Panc1 (cell line): ENCODE data around the gene HJURP. TPM values are rescaled to one million over a fixed set of nuclear protein-coding genes. Genes with fewer than 3 reads are reported as not detected.

Experiments
- ATAC-seq: fragments of 200-7000 bp; cut with Tn5 transposase; 2 replicates; pipeline ENCODE4 v1.9.1; 2020; ENCODE audit warnings: mild to moderate bottlenecking, moderate library complexity
- BruUV-seq: library from RNA; stranded (reverse); fragments of 400-500 nt; replicated peaks from 2 replicates; lab custom pipeline; 2021; lab: Mats Ljungman, UMichigan
- CTCF ChIA-PET: fragments of 300-600 bp; sonication (Branson Sonifier 250); formaldehyde crosslinking; loops from one replicate; lab custom pipeline; 2022; ENCODE audit warnings: antibody characterized with exemption; lab: Charles Lee
- POLR2A ChIA-PET: fragments of 300-600 bp; sonication (Branson Sonifier 250); formaldehyde crosslinking; loops from one replicate; lab custom pipeline; 2022; ENCODE audit warnings: antibody characterized with exemption; lab: Charles Lee
- DNase-seq: peaks from one replicate; pipeline ENCODE4 v3.0.0-alpha.2; 2010; ENCODE audit warnings: low read depth, low spot score
- H3K27ac ChIP-seq: 2 replicates; pipeline ENCODE4 v1.5.1; 2011; ENCODE audit warnings: mild to moderate bottlenecking, low read length, inconsistent platforms
- H3K27me3 ChIP-seq: fragments of 200-500 bp; sonication (Bioruptor generic); 2 replicates; pipeline ENCODE4 v1.6.0; 2014; ENCODE audit warnings: low read length, inconsistent platforms; ENCODE audit not compliant: control insufficient read depth, insufficient read depth
- H3K36me3 ChIP-seq: fragments of 200-500 bp; sonication (Bioruptor generic); 2 replicates; pipeline ENCODE4 v1.5.1; 2014; ENCODE audit warnings: inconsistent platforms, mild to moderate bottlenecking, low read length, moderate library complexity; ENCODE audit not compliant: control insufficient read depth, insufficient read depth
- H3K4me1 ChIP-seq: 2 replicates; pipeline ENCODE4 v1.5.1; 2011; ENCODE audit warnings: inconsistent platforms, mild to moderate bottlenecking, low read length, moderate library complexity; ENCODE audit not compliant: control insufficient read depth, insufficient read depth
- H3K4me3 ChIP-seq, 2 experiments: 2 replicates each; pipeline ENCODE4 v1.5.1; 2011 to 2012; ENCODE audit warnings: low read depth in 2 of 2, low read length in 2 of 2, mild to moderate bottlenecking in 2 of 2, inconsistent platforms in 1 of 2, moderate library complexity in 1 of 2
- H3K9me3 ChIP-seq: fragments of 200-500 bp; sonication (Bioruptor generic); 2 replicates; pipeline ENCODE4 v1.5.1; 2014; ENCODE audit warnings: low read depth, mild to moderate bottlenecking, inconsistent platforms, low read length, moderate library complexity; ENCODE audit not compliant: control insufficient read depth, insufficient read depth
- POLR2AphosphoS5 ChIP-seq: IDR thresholded peaks from 2 replicates; pipeline ENCODE4 v1.6.1; 2012; ENCODE audit warnings: mild to moderate bottlenecking, low read depth, low read length, moderate library complexity
- SIN3A ChIP-seq: IDR thresholded peaks from 2 replicates; pipeline ENCODE4 v1.6.1; 2012; ENCODE audit warnings: low read depth, mild to moderate bottlenecking, low read length, moderate library complexity, borderline replicate concordance; ENCODE audit not compliant: insufficient read depth
- TCF7L2 ChIP-seq: IDR thresholded peaks from 2 replicates; pipeline ENCODE4 v1.6.1; 2011; ENCODE audit warnings: mild to moderate bottlenecking, low read depth, low read length, inconsistent platforms
- in situ Hi-C: cut with HindIII; loops from 2 replicates; pipeline ENCODE4 v1.10.0; 2016; ENCODE audit warnings: low sequenced_read_pairs, low pct_unique_long_range_greater_than_20kb
- intact Hi-C: fragments of 100-400 bp; cut with micrococcal nuclease; formaldehyde crosslinking; loops from one replicate; pipeline ENCODE4 v1.10.0; 2022; ENCODE audit not compliant: unreplicated experiment
- total RNA-seq: library from RNA; stranded (reverse); gene quantifications from one replicate; pipeline ENCODE4 v1.2.1, GENCODE V29; 2021; ENCODE audit not compliant: unreplicated experiment
- TF ChIP-seq, protein P1 (sequence below): fragments of 450-650 bp; IDR thresholded peaks from 2 replicates; pipeline ENCODE4 v1.5.1; 2017; ENCODE audit warnings: mild to moderate bottlenecking
- TF ChIP-seq, protein P2 (sequence below), 2 experiments: IDR thresholded peaks; 2 replicates each; pipeline ENCODE4 v1.6.1; 2011 to 2012; ENCODE audit warnings: low read depth in 2 of 2, control low read depth in 1 of 2, low read length in 1 of 2, mild to moderate bottlenecking in 1 of 2, moderate library complexity in 1 of 2; ENCODE audit not compliant: insufficient read depth in 1 of 2

HJURP gene
- total RNA-seq, 1 experiment from 2014 or later = 87.0 TPM

DNA sequence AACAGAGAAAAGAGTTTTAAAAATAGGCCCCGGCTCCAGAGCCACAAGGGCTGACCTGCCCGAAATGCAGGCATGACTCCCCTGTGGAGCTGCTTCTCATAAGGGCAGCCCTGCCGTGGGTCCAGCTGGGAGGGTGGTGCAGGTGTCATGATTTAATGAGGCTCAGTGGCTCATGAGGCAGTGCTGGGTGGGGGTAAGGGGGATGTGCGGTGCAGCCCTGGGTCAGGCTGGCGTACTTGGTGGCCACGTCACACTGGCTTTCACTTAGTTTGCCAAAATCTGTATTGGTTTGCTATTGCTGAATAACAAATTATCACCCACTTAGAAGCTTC is 33.6 kb downstream of the HJURP start:
- CTCF ChIA-PET = no interaction called here
- in situ Hi-C loops = no loop called here
- BruUV-seq = no TSS peak
- no peak overlapping the region for H3K27ac ChIP-seq
- H3K36me3 ChIP-seq = no peaks in the 10 kb centered on the region
- TF ChIP-seq, protein P1, sequence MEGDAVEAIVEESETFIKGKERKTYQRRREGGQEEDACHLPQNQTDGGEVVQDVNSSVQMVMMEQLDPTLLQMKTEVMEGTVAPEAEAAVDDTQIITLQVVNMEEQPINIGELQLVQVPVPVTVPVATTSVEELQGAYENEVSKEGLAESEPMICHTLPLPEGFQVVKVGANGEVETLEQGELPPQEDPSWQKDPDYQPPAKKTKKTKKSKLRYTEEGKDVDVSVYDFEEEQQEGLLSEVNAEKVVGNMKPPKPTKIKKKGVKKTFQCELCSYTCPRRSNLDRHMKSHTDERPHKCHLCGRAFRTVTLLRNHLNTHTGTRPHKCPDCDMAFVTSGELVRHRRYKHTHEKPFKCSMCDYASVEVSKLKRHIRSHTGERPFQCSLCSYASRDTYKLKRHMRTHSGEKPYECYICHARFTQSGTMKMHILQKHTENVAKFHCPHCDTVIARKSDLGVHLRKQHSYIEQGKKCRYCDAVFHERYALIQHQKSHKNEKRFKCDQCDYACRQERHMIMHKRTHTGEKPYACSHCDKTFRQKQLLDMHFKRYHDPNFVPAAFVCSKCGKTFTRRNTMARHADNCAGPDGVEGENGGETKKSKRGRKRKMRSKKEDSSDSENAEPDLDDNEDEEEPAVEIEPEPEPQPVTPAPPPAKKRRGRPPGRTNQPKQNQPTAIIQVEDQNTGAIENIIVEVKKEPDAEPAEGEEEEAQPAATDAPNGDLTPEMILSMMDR = no peak
- TF ChIP-seq POLR2AphosphoS5 = no peak
- TF ChIP-seq, protein P2, sequence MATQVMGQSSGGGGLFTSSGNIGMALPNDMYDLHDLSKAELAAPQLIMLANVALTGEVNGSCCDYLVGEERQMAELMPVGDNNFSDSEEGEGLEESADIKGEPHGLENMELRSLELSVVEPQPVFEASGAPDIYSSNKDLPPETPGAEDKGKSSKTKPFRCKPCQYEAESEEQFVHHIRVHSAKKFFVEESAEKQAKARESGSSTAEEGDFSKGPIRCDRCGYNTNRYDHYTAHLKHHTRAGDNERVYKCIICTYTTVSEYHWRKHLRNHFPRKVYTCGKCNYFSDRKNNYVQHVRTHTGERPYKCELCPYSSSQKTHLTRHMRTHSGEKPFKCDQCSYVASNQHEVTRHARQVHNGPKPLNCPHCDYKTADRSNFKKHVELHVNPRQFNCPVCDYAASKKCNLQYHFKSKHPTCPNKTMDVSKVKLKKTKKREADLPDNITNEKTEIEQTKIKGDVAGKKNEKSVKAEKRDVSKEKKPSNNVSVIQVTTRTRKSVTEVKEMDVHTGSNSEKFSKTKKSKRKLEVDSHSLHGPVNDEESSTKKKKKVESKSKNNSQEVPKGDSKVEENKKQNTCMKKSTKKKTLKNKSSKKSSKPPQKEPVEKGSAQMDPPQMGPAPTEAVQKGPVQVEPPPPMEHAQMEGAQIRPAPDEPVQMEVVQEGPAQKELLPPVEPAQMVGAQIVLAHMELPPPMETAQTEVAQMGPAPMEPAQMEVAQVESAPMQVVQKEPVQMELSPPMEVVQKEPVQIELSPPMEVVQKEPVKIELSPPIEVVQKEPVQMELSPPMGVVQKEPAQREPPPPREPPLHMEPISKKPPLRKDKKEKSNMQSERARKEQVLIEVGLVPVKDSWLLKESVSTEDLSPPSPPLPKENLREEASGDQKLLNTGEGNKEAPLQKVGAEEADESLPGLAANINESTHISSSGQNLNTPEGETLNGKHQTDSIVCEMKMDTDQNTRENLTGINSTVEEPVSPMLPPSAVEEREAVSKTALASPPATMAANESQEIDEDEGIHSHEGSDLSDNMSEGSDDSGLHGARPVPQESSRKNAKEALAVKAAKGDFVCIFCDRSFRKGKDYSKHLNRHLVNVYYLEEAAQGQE (IDR thresholded peaks at IDR 0.05; ENCODE audit: insufficient read depth in 1 of 2, low read depth in 2 of 2, low read length in 1 of 2) = no peak
- no peak for TF ChIP-seq TCF7L2
- TF ChIP-seq SIN3A = no peak
- H3K4me1 ChIP-seq = no peaks in the 10 kb centered on the region
- intact Hi-C loops = no loop called here
- H3K27me3 ChIP-seq = no peaks in the 10 kb centered on the region
- H3K9me3 ChIP-seq = no peaks in the 10 kb centered on the region
- POLR2A ChIA-PET = no interaction called here
- DNase-seq = no peak
- no peak for ATAC-seq
- H3K4me3 ChIP-seq = no peak overlapping the region

DNA sequence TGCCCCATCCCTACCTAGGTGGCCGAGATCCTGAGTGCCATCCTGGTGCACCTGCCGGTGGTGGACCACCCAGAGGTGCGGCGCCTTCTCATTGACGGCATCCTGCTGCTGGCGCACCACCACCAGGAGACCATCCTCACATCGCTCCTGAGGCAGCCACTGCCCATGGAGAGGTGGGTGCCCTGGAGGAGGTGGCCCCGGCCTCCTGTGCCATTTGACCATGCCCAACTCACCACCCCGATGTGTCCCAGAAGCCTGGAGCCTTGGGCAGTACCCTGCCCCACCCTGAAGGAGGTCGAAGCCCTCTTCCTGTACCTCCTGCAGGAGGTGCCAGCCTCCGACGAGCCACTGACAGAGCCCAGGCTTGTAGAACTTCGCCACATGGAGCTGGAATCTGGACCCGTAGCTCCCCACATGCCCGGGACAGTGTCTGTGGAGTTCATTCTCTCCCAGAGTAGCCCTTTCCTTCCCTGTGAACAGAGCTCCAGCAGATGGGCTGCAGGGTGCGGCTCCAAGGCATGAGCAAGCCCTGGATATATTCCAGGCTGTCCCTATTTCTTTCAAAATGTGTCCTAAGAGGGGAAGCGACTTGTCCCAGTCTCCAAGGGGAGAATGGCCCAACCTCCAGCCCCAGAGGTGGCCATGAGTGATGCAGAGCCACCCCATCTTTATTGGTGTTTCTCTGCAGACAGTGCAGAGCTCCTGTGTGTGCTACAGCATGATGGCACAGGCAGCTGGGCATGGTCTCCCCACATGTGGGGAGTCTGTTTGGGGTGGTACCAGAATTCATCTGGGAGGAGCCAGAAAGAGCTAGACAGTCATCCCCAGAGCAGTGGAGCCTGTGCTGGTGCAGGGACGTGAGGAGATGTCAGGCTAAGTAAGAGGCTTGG is 34.2 kb downstream of the HJURP start:
- ATAC-seq (peak; percentile 32; the same call in 1 of the 2 replicates), DNase-seq (no peak)
- Histone ChIP-seq H3K4me3 (no peak overlapping the region), H3K27me3 (no peaks in the 10 kb centered on the region), H3K36me3 (no peaks in the 10 kb centered on the region), H3K27ac (no peak overlapping the region), H3K4me1 (no peaks in the 10 kb centered on the region), H3K9me3 (no peaks in the 10 kb centered on the region)
- intact Hi-C loops (no loop called here), in situ Hi-C loops (no loop called here)
- POLR2A ChIA-PET = no interaction called here
- BruUV-seq = no TSS peak
- CTCF ChIA-PET = no interaction called here
- no peak for TF ChIP-seq SIN3A
- no peak for TF ChIP-seq TCF7L2
- TF ChIP-seq, protein P1 = no peak
- TF ChIP-seq, protein P2 (IDR thresholded peaks at IDR 0.05; ENCODE audit: insufficient read depth in 1 of 2, low read depth in 2 of 2, low read length in 1 of 2) = no peak
- no peak for TF ChIP-seq POLR2AphosphoS5
